Tibial artery (tissue), 4 donors: ENCODE data around the gene EPHA7.

Source experiments
- DNase-seq, 2 donors: peaks; one replicate each; pipeline ENCODE4 v3.0.0-alpha.2; 2019
- H3K27ac ChIP-seq, 2 donors: fragments of 200-600 bp; sonication (generic) in 1 of 2; 1 replicate in 1 of 2; 2 replicates in 1 of 2; pipeline ENCODE4 v1.5.1; 2018 to 2019; ENCODE audit warnings: mild to moderate bottlenecking in 1 of 2
- H3K27me3 ChIP-seq, 2 donors: fragments of 200-600 bp; sonication (generic) in 1 of 2; one replicate each; pipeline versions ENCODE4 v1.5.1 to v1.6.0; 2016 to 2019
- H3K36me3 ChIP-seq, 3 donors: fragments of 200-600 bp; sonication (generic) in 2 of 3; one replicate each; pipeline ENCODE4 v1.5.1; 2016 to 2019; ENCODE audit warnings: mild to moderate bottlenecking in 2 of 3
- H3K4me1 ChIP-seq, 4 donors: fragments of 200-600 bp; sonication (generic) in 2 of 4; 1 replicate in 3 of 4; 2 replicates in 1 of 4; pipeline ENCODE4 v1.5.1; 2016 to 2019
- H3K4me3 ChIP-seq, 2 donors: fragments of 200-600 bp; sonication (generic) in 1 of 2; 1 replicate in 1 of 2; 2 replicates in 1 of 2; pipeline ENCODE4 v1.5.1; 2018 to 2019; ENCODE audit warnings: mild to moderate bottlenecking in 2 of 2
- H3K9me3 ChIP-seq, 3 donors: fragments of 200-600 bp; sonication (generic) in 1 of 3; one replicate each; pipeline ENCODE4 v1.5.1; 2016 to 2019
- intact Hi-C: fragments of 100-400 bp; cut with DNase I; formaldehyde crosslinking; loops from one replicate; pipeline ENCODE4 v1.15.0; 2023; ENCODE audit warnings: low total_unique reads
- TF ChIP-seq, protein P1 (sequence below), 2 experiments: fragments of 200-600 bp in 1 of 2; fragments of 450-650 bp in 1 of 2; IDR thresholded peaks; one replicate each; pipeline ENCODE4 v1.5.1; 2017 to 2019; ENCODE audit warnings: antibody characterized with exemption in 2 of 2, mild to moderate bottlenecking in 1 of 2, moderate library complexity in 1 of 2

EPHA7 gene

DNA sequence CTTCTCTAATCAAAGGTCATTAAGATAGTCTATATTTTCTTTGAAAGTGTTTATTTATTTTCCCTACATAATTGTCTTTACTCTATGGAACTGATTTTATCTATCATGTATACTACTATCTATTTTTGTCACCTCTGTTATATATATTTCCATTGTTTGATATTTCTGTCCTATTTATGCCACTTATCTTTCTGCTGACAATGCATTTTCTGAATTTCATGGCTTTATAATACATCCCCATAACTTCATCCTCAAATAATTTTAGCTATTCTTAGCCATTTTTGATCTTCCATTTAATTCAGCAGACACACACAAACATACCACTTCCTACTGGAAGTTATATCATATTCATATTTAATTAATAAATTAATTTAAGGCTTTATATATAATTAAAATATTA, 123.7 kb downstream of the EPHA7 start:
- DNase-seq = no peak
- Histone ChIP-seq H3K36me3 (no peaks in the 10 kb centered on the region), H3K4me3 (no peak overlapping the region), H3K9me3 (no peaks in the 10 kb centered on the region), H3K27me3 (no peaks in the 10 kb centered on the region), H3K27ac (no peak overlapping the region), H3K4me1 (no peaks in the 10 kb centered on the region)
- intact Hi-C loops = no loop called here
- TF ChIP-seq, protein P1, sequence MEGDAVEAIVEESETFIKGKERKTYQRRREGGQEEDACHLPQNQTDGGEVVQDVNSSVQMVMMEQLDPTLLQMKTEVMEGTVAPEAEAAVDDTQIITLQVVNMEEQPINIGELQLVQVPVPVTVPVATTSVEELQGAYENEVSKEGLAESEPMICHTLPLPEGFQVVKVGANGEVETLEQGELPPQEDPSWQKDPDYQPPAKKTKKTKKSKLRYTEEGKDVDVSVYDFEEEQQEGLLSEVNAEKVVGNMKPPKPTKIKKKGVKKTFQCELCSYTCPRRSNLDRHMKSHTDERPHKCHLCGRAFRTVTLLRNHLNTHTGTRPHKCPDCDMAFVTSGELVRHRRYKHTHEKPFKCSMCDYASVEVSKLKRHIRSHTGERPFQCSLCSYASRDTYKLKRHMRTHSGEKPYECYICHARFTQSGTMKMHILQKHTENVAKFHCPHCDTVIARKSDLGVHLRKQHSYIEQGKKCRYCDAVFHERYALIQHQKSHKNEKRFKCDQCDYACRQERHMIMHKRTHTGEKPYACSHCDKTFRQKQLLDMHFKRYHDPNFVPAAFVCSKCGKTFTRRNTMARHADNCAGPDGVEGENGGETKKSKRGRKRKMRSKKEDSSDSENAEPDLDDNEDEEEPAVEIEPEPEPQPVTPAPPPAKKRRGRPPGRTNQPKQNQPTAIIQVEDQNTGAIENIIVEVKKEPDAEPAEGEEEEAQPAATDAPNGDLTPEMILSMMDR (IDR thresholded peaks at IDR 0.05) = no peak

DNA sequence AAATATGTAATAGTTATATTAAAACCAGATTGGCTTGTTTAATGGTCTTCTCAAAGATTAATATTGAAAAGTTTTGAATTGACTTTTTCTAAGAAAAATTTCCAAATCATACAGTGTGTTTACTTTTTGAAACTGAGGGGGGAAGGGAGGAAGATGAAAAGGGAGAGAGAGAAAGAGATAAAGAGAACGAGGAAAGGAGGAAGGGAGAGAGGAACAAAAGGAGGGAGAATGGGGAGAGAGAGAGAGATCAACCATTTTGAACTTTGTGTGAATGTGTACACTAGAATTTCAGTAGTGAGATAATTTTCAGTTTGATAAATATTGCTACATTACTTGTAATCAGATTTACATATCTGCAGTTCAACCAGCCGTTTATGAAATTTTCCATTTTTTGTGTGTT, 124.5 kb downstream of the EPHA7 start:
- no peaks in the 10 kb centered on the region for H3K4me1 ChIP-seq
- TF ChIP-seq, protein P1 (IDR thresholded peaks at IDR 0.05) = no peak

DNA sequence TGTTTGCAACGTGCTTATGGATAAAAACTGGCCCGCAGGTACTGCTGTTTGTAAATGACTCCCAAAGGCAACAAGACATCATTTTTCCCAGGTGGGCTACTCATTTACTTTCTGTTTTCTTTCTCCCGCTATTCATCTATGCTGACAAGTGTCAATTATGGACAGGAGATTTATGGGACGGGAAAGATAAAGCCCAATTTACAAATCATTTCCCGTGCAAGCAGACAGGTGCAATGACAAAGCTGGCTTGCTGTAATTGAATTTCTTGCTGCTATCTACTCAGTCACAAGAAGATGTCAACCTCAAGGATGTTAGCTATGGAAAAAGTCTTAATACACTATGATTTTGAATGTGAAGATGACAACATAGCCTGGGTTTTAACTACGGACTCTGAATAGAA, 125.5 kb downstream of the EPHA7 start:
- intact Hi-C loops = no loop called here

More for the DNA sequence above, 124.5 kb downstream of the EPHA7 start:
- intact Hi-C loops = no loop called here
- DNase-seq = no peak
- H3K4me3 ChIP-seq = no peak overlapping the region
- H3K27me3 ChIP-seq = no peaks in the 10 kb centered on the region
- H3K27ac ChIP-seq = no peak overlapping the region
- no peaks in the 10 kb centered on the region for H3K36me3 ChIP-seq
- no peaks in the 10 kb centered on the region for H3K9me3 ChIP-seq

DNA sequence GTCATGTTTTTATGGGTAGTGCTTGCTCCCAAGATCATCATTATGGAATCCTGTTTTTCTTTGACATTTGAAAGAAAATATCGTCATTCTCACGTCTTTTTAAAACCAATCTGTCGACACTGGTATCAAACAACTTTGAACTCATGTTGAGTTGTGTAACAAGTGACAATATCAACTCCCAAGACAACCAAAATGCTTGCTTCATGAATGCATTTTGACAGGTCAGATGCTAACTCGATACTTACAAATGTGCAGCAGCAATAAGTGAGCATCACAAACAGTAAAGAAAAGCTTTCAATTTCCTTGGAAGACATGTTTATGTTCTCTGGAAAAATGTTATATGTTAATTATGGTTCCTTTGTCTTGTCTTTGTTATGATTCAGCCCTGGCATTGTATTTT, 125.9 kb downstream of the EPHA7 start:
- H3K36me3 ChIP-seq = no peaks in the 10 kb centered on the region
- no peak overlapping the region for H3K27ac ChIP-seq
- no peaks in the 10 kb centered on the region for H3K4me1 ChIP-seq
- TF ChIP-seq, protein P1 (IDR thresholded peaks at IDR 0.05) = no peak
- intact Hi-C loops = no loop called here
- no peaks in the 10 kb centered on the region for H3K9me3 ChIP-seq
- H3K4me3 ChIP-seq = no peak overlapping the region
- no peak for DNase-seq
- no peaks in the 10 kb centered on the region for H3K27me3 ChIP-seq

More for the DNA sequence above, 125.5 kb downstream of the EPHA7 start:
- Histone ChIP-seq H3K9me3 (no peaks in the 10 kb centered on the region), H3K27ac (no peak overlapping the region), H3K4me3 (no peak overlapping the region), H3K36me3 (no peaks in the 10 kb centered on the region), H3K4me1 (no peaks in the 10 kb centered on the region), H3K27me3 (no peaks in the 10 kb centered on the region)
- TF ChIP-seq, protein P1 (IDR thresholded peaks at IDR 0.05) = no peak
- DNase-seq = no peak

DNA sequence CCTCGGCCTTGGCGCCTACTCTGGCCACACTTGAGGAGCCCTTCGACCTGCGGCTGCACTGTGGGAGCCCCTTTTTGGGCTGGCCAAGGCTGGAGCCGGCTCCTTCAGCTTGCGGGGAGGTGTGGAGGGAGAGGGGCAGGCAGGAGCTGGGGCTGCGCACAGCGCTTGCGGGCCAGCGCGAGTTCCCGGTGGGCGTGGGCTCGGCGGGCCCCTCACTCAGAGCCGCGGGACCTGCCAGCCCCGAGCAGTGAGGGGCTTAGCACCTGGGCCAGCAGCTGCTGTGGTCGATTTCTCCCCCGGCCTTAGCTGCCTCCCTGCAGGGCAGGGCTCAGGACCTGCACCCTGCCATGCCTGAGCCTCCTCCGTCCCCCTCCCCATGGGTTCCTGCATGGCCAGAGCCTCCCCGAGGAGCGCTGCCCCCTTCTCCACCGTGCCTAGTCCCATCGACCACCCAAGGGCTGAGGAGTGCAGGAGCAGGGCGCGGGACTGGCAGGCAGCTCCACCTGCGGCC, 136.8 kb downstream of the EPHA7 start:
- H3K4me1 ChIP-seq = no peaks in the 10 kb centered on the region
- TF ChIP-seq, protein P1 (IDR thresholded peaks at IDR 0.05) = no peak
- no peaks in the 10 kb centered on the region for H3K27me3 ChIP-seq
- intact Hi-C loops = no loop called here
- H3K27ac ChIP-seq = no peak overlapping the region
- no peak overlapping the region for H3K4me3 ChIP-seq
- no peaks in the 10 kb centered on the region for H3K9me3 ChIP-seq
- DNase-seq = no peak
- no peaks in the 10 kb centered on the region for H3K36me3 ChIP-seq

DNA sequence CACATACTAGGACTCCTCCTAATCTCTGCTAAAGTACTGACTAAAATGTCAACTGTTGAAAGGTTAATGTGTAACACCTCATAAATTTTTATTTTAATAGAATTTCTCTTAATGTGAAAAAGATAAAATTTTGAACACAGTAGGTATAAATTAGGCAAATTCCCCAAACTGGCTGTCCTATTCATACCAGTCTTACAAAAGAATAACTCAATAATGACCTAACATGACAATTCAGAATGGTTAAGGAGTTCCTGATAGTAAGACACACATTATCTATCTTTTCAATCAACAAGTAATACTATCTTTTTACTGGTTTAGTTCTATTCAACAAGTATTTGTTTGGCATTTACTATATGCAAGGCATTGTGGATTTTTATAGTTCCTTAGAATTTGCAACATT, 141.1 kb downstream of the EPHA7 start:
- DNase-seq = no peak
- intact Hi-C loops = no loop called here
- Histone ChIP-seq H3K4me3 (no peak overlapping the region), H3K9me3 (no peaks in the 10 kb centered on the region), H3K36me3 (no peaks in the 10 kb centered on the region), H3K27ac (no peak overlapping the region), H3K27me3 (no peaks in the 10 kb centered on the region), H3K4me1 (no peaks in the 10 kb centered on the region)
- TF ChIP-seq, protein P1 (IDR thresholded peaks at IDR 0.05) = no peak
